Right ventricle myocardium superior (tissue), 1 donor: ENCODE results near the gene TWNK. TPM values are rescaled to one million over a fixed set of nuclear protein-coding genes. Genes with fewer than 3 reads are reported as not detected.

Source experiments
- ATAC-seq: fragments of 200-7000 bp; cut with Tn5 transposase; one replicate; pipeline ENCODE4 v1.9.1; 2020; ENCODE audit warnings: mild to moderate bottlenecking; ENCODE audit not compliant: poor library complexity
- DNase-seq: peaks from one replicate; pipeline ENCODE4 v3.0.0-alpha.2; 2020
- intact Hi-C: fragments of 100-400 bp; cut with DNase I; formaldehyde crosslinking; loops from one replicate; pipeline ENCODE4 v1.11.2; 2022
- total RNA-seq: library from RNA; stranded (reverse); fragmentation: NEBNext Ultra II Directional; extraction: Animal tissue kit (Norgen Biotek cat#: 25700); gene quantifications from one replicate; pipeline ENCODE4 v1.2.1, GENCODE V29; 2021
- donor health status: DM: no; HTN: yes; CAD: no; lungs with severe emphysema.

The TWNK gene
- total RNA-seq, 1 donor from 2014 or later: 6.4 TPM

DNA sequence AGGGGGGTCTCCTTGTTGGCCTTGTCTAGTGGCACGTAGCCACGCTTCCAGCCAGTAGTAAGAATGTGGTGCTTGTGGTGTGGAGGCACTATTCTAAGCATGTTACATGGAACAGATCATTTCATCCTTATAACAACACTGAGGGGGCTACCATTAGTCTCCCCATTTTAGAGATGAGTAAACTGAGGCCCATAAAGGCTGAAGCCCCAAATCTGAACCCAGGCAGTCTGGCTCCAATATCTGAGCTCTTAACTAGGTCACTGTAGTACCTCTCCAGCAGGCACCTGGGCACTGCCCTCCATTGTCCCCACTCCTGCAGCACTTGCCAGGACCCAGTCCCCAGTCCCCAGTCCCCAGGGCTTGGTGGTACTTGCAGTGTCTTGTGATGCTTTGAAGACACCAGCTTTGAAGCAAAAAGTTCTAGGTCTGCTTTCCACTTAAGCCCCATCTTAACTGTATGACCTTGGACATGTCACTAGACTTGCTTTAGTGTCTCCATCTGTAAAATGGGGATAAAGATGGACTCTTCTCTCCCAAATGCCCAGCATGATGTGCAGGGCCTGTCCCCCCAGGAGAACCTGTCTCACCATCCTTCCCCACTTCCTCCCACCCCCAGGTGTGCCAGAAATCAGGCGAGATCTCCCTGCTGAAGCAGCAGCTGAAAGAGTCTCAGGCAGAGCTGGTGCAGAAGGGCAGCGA, 18.7 kb downstream of the TWNK start:
- intact Hi-C loops: no loop called here
- no peak for ATAC-seq
- DNase-seq: no peak

DNA sequence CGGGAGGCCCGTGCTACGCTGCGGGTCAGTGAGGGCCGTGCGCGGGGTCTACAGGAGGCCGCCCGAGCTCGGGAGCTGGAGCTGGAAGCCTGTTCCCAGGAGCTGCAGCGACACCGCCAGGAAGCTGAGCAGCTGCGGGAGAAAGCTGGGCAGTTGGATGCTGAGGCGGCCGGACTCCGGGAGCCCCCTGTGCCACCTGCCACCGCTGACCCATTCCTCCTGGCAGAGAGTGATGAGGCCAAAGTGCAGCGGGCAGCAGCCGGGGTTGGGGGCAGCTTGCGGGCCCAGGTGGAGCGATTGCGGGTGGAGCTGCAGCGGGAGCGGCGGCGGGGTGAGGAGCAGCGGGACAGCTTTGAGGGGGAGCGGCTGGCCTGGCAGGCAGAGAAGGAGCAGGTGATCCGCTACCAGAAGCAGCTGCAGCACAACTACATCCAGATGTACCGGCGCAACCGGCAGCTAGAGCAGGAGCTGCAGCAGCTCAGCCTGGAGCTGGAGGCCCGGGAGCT, 19.3 kb downstream of the TWNK start:
- DNase-seq (no peak), ATAC-seq (no peak)
- intact Hi-C loops: no loop called here

DNA sequence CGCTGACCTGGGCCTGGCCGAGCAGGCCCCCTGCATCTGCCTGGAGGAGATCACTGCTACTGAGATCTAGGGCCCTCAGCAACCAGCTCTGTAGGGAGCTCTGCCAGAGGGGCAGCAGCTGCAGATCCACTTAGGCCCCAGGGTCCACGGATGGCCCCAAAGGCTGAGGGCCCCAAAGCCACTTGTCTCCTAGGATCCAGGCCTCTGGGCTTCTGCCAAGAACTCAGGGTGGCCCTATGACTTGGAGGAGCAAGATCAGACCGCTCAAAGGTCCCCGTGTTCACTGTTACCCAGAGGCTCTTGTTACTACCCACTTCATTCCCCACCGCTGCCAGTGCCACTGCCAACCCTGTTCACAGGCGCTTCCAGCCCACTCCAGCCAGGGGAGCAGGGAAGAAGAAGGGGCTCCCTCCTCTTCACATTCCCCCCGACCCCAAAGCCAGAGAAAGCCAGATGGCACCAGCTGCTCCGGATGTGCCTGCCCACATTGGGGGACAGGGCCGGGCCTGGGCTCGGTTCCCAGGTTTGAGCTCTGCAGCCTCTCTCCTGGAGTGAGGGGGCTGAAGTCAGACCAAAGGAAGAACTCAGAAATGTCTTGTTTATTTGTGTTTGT, 19.9 kb downstream of the TWNK start:
- intact Hi-C loops: no loop called here
- peak; percentile 14 for ATAC-seq
- no peak for DNase-seq

DNA sequence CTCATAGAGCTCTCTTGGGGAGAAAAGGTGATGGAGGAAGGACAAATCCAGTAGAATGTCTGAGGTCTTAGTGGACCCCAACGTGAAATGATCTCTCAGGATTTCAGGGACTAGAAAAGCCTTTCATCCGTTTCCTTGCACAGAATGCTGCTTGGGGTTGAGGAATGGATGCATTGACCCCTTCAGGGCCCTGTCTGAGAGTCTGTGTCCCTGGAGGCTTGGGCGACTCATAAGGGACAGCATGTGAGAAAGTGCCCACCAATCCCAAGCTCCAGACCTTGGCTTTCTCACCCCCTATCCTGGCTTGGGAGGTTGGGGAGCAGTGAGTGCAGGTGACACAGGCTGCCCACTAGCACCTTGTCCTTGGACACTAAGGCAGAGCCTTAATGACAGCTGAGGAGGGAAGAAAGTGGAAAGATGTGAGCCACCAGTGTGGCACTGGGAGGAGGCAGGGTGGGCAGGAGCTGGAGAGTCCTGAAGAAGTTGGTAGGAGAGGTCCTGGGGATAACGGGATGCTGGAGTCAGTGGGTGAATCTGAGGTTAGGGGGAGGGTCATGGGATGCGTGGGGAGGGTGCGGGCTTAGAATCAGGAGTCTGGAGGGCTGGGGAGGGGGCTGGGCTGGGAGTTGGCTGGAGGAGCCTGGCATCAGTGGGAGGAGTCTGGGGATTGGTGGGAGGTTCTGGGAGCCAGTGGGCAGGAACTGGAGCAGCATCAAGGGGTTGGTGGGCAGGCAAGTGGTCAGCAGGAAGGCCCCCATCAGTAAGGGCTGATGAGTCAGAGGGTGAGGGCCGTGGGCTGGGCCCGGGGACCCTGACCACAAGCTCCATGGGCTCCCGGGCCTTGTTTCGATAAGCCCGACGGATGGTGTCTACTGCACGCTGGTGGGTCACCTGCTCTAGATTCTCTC, 20.8 kb downstream of the TWNK start:
- intact Hi-C loops: no loop called here
- ATAC-seq: no peak
- DNase-seq: no peak

DNA sequence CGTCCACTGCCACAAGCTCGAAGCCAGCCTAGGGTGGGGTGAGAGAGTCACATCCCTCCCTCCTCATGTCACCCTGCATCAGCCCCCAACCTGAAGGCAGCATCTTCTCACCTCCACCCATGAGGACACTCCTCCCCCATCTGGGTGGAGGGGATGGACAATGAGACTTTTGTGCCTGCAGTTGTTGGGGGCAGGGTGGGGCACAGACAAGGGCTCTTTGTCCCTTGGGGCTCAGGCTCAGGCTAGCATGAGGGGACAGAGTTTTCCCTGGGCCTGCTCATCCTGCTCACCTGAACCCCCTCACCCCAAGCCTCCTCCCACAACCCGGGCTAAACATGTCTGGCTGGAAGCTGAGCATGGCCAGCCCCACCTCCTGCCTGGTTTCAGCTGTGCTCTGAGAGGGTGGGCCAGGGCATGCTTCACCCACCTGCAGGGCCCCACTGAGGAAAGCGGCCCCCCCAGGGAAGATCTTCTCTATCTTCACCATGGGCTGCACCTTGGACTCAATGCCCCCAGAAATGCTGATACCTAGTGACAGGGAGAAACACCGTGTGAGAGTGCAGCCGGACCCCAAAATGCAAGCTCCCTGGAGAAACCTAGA, 21.6 kb downstream of the TWNK start:
- DNase-seq (no peak), ATAC-seq (no peak)
- intact Hi-C loops: no loop called here

DNA sequence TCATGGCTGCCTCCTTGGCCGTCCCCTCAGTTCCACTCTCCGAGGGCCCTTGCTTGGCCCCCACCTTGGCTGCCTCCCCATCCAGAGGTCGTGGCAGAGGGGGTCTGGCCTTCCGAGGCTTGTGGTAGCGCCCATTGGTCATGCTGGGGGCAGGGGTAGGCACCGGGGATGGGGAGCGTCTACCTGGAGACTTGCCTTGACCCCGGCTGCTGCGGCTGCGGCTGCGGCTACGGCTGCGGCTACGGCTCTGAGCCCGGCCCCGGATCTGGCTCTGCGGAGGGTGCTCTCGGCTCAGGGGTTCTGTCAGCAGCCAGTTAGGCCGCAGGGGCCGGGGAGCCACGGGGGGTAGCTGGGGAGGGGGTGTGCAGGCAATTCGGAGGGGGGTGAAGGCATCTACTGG, 23.0 kb downstream of the TWNK start:
- intact Hi-C loops: no loop called here
- ATAC-seq: no peak
- DNase-seq: no peak

DNA sequence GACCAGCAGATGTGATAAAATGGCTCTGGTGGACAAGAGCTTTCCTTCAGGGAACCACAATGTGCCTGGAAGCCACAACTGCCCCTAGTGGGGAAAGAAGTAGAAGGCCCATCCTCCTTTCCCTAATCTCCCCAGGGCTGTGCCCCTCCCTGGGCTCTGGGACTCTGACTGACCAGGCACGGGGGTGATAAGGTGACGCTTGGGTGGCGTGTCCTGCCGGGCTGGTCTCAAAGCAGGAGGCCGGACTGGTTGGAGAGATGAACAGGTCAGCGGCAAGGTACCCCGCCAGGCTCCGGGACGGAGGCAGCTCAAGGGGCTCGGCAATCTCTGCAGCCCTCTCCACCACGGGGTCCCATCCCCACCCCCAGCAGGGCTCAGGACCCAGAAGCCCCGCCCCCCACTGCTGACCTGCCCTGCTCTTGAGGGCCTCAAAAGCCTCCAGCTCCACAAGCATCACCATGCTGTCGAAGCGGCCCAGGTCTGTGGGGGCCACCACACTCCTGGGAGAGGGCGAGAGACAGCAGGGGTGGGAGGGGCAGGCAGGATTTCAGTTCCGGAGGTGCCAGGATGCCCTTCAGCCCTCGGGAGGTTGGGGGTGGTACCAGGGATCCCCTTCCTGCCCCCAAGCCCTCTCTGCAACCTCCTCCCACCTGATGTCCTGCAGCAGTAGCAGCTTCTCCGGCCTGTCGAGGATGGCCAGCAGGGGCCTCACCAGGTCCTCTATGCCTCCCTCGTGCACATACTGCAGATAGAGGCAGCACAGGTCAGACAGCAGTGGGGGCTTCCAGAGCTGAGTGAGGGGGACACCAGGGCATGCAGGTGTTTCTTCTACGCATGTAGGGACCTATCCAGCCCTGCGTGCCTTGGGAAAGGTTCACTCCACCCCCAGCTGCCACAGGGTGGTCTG, 24.4 kb downstream of the TWNK start:
- ATAC-seq (no peak), DNase-seq (no peak)
- intact Hi-C loops: loop anchor here (2.0 kb wide), 1 partner anchor 13 kb away; the partner anchor contains the start of gene LZTS2

DNA sequence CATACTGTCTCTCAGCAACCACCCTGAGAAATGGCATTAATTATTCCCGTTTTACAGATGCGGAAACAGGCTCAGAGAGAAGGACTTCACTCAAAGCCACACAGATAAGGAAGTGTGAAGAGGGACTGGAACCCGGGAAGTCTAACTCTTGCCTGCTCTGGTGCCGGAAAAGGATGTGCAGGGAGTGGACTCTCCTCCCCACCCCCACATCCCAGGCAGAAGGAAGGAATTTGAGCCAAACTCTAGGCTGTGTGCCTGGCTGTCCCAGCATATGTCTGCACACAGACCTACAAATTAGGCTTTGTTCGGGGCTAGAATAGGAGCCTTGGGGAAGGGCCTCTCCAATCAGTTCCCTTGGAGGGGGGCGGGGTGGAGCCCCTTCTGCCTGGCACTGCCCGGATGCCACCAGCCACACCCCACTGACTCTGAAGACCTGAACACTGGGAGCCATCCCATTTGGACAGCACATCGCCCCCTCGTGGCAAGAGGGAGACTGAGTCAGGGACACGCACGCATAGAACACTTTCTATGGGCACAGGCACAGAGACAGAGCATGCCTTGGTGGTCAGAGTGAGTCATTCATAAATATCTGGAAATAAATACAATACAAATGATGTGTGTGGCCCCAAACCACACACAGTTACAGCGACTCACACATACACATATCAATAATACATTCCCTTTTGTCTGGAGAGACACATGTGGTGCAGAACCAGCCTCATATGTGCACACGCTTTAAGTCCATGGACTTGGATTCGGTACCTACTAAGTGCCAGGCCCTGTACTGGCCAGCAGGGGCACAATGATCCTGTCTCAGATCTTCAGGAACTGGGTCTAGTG, 25.4 kb downstream of the TWNK start:
- peak; percentile 92 for ATAC-seq
- intact Hi-C loops: loop anchor here (2.0 kb wide), 1 partner anchor 14 kb away; the partner anchor contains the start of gene LZTS2
- DNase-seq: peak; percentile 93

DNA sequence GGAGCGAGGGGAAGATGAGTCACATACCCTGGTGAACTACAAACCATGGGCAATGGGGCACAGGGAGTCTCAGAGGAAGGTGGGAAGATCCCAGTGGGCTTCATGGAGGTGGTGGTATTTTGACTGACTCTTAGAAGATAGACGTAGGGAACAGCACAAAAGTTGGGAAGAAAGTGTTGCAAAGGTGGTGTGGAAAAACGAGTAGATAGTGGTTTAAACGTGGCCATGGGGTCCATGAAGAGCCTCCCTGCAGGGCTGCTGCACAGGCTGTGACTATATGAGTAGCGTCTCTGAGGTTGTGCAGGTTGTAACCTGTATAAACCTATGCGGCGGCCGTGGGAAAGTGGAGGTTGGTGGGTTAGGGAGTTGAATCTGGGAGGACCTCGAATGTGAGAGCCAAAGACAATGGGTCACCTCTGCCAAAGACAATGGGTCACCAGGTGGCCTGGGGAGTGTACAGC, 26.1 kb downstream of the TWNK start:
- ATAC-seq (no peak), DNase-seq (no peak)
- intact Hi-C loops: loop anchor here (2.0 kb wide), 1 partner anchor 15 kb away; the partner anchor contains the start of gene LZTS2

DNA sequence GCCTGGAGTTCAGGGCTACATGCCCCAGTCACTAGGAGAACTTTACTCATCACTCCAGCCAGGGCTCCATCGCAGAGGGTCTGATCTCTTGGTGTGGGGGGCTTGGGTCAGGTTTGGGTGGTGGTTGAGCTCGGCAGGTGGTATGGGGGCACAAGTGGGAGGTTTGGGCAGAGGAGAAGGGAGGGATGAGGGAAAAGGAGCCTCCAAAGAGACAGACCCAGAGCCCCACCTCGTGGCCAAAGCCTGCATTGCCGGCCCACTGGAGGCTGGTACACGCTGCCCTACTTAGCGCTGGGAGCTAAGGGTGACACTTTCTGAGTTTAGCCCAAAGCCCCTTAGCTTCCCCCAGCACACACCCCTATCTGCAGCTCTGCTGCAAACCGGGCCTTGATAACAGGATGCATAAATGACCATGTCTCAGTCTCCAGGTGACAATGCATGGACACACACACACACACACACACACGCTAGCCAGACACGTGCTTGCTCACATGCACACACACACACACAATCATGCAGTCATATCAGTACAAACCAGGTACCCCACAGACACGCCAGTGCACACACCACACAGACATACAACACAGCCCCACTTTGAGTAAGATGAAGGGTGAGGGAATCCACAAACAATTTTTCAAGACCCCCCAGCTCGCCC, 27.0 kb downstream of the TWNK start:
- ATAC-seq (peak; percentile 77), DNase-seq (peak; percentile 91)
- intact Hi-C loops: no loop called here

DNA sequence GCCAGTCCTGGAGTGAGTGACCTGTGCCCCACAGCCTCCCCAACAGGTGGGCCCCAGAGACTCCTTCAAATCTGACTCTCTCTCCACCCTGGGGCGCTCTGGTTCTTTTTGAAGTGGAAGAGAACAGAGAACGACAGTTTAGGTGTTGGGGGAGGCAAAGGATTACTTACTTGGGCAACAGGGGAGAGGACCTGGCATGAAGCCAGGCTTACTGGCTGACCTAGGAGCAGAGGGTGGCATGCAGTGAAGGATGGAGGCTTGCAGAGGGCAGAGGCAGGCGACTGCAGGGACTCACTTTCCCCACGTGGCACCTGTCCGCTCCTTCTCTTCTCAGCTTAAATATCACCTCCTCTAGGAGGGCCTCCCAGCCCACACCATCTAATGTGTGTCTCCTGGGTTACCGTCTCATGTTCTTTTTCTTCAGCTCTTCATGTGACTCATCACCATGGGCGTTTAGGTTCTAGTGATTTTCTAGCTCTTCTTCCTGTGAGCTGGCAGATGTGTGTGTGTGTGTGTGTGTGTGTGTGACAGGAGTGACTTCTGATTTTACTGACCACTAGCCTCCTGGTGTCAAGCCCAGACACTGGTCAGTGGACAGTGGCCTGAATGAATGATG, 27.7 kb downstream of the TWNK start:
- intact Hi-C loops: no loop called here
- DNase-seq: no peak
- no peak for ATAC-seq

DNA sequence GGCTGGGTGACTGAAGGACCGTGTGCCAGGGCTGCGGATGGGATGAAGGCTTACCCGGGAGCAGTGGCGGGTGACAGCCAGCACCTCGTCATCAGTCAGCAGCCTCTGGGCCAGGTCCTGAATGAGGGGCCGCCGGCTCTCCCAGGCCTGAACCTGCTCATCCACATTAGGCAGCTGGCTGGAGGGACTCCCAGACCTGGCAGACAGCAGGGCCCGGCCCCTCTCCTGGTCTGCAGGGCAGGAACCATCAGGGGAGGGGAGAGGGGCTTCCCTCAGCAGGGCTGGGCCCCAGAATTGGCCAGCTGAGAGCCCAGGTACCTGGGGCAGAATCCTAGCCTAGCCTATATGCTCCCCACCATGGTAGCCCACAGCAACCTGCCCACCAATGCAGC, 28.2 kb downstream of the TWNK start:
- intact Hi-C loops: no loop called here
- DNase-seq (no peak), ATAC-seq (no peak)

DNA sequence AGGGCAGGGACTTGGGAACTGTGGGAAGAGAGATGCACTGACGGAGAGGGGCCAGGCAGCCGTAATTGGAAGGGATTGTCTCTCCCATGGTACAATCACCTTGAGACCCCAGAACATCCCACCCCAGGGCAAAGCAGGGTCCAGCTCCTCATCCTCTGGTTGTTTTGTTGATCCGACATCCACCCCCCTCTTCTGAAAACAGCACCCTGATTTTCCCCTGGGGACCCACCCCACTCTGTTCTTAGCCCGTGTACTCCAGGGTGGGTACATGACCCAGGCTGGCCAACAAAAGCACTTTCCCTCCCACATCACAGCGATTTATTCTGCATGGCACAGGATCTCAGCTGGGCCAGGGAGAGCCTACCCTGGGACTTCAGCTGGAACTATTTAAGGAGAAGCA, 29.5 kb downstream of the TWNK start:
- intact Hi-C loops: no loop called here
- ATAC-seq: no peak
- DNase-seq: no peak

DNA sequence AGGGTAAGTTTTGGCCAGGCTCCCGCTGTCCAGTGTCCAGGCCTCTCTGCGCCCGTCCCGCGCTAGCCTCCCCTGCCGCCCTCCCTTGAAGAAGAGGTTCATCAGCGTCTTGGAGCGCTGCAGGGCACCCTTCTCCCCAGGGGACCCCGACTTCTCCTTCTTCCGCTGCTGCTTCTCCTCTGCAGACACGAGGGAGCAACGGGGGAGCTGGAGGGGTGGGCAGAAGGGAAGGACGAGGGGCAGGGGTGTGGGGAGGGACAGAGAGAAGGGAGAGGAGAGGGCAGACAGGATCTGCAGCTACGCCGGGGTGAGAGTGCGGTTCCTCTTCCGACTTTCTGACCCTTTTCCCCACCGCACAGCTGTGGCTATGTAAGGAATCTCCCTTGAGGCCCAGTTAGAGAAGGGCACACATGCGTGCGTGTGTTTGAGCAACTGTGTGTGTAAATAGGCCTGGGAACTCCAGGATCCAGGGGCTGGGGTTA, 30.8 kb downstream of the TWNK start:
- no peak for ATAC-seq
- intact Hi-C loops: no loop called here
- DNase-seq: no peak

DNA sequence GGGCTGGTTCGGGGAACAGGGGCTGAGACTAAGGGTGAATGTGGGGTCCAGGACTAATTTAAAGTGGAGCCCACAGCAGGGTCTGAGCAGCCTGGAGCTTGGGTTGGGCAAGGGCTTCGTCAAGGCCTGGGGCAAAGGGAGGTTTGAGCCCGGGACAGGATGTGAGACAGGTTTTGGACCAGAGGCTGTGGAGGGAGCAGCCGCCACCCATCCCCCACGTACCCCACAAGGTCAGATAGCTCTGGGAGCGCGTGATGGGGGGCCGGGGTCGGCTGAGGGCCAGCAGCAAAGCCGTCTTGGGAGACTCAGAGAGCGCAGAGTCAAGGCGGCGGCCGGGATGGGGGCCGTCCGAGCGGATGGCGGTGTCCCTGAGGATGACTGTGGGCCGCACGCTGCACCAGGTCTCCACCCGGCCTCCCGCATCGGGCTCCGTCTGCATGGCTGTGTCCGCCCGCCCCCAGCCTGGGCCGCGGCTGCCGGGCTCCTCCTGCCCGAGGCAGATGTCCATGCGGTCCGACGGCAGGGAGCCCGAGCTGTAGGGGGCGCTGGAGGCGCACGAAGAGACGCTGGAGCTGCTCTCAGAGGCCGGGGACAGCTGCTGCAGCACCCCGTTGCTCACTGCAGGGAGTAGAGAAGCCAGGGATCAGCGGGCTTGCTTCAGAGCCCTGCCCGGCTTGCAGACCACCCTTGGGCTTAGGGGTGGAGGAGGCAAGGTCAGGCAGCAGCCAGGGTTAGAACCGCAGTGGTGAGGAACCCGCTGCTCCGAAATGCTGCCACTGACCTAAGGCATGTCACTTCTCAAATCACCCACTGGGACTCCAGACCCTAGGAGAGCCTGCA, 31.5 kb downstream of the TWNK start:
- ATAC-seq: peak; percentile 82
- DNase-seq: peak; percentile 92
- intact Hi-C loops: no loop called here
